Nephron progenitor cell (in vitro differentiated cells): ENCODE data around the gene CYTIP.

Experiments
- DNase-seq: peaks from one replicate; pipeline ENCODE4 v3.0.0; 2021
- H3K27ac Mint-ChIP-seq: 2 replicates; pipeline ENCODE4 v1.8.0; 2021; ENCODE audit warnings: mild to moderate bottlenecking, moderate library complexity, mixed read lengths
- H3K27me3 Mint-ChIP-seq: 2 replicates; pipeline ENCODE4 v1.8.0; 2021; ENCODE audit warnings: mild to moderate bottlenecking, low read depth, mixed read lengths; ENCODE audit not compliant: poor library complexity
- H3K36me3 Mint-ChIP-seq: 2 replicates; pipeline ENCODE4 v1.8.0; 2021; ENCODE audit warnings: low read depth, mixed read lengths
- H3K4me1 Mint-ChIP-seq: 2 replicates; pipeline ENCODE4 v1.8.0; 2021; ENCODE audit warnings: mixed read lengths
- H3K4me3 Mint-ChIP-seq: 2 replicates; pipeline ENCODE4 v1.8.0; 2021; ENCODE audit warnings: mild to moderate bottlenecking, moderate library complexity, mixed read lengths
- H3K9me3 Mint-ChIP-seq: 2 replicates; pipeline ENCODE4 v1.8.0; 2021; ENCODE audit warnings: mild to moderate bottlenecking, moderate library complexity, mixed read lengths
- TF ChIP-seq, protein P1 (sequence below): fragments of 200-600 bp; sonication (generic); IDR thresholded peaks from 2 replicates; pipeline ENCODE4 v1.5.0; 2021; ENCODE audit warnings: antibody characterized with exemption

CYTIP gene

DNA sequence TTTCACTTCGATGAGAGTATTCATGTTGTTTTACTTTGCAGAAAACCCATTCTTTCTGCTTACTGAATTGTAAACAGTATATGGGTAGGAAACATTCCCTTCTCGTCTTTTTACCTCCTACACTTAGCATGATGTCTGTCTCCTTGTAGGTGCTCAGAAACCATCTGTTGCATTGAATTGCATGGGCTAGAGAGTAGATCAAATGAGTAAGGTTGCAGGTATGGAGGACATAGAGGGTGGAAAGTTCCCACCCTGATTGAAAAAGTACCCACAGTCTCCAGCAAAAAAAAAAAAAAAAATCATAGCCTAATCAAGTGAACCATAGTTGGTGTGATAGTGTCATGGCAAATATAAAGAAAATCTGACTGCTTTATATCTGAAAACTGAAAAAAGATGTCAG, 1.7 kb downstream of the CYTIP start:
- H3K27me3 Mint-ChIP-seq = no peaks in the 10 kb centered on the region
- H3K36me3 Mint-ChIP-seq = no peaks in the 10 kb centered on the region
- TF ChIP-seq, protein P1, sequence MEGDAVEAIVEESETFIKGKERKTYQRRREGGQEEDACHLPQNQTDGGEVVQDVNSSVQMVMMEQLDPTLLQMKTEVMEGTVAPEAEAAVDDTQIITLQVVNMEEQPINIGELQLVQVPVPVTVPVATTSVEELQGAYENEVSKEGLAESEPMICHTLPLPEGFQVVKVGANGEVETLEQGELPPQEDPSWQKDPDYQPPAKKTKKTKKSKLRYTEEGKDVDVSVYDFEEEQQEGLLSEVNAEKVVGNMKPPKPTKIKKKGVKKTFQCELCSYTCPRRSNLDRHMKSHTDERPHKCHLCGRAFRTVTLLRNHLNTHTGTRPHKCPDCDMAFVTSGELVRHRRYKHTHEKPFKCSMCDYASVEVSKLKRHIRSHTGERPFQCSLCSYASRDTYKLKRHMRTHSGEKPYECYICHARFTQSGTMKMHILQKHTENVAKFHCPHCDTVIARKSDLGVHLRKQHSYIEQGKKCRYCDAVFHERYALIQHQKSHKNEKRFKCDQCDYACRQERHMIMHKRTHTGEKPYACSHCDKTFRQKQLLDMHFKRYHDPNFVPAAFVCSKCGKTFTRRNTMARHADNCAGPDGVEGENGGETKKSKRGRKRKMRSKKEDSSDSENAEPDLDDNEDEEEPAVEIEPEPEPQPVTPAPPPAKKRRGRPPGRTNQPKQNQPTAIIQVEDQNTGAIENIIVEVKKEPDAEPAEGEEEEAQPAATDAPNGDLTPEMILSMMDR = no peak
- H3K27ac Mint-ChIP-seq = no peak overlapping the region
- no peak for DNase-seq
- no peaks in the 10 kb centered on the region for H3K9me3 Mint-ChIP-seq
- peaks cover 16% of the 10 kb centered on the region for H3K4me1 Mint-ChIP-seq
- no peak overlapping the region for H3K4me3 Mint-ChIP-seq

DNA sequence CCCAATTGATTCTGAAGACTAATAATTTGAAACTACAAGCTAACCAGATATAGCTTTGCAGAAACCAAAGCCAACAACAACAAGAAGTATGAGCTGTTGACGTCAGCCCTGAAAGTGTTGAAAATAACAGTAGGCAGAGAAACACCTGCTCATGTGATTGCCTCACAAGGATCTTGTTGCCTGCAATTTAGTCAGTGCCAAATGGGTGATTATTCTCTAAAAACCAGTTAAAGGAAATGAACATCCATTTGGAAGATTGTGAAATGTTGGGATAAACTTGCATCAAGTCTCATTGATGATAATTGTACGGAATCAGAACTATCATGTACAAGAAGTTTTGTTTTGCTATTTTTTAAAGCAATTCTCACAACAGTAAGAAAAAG, 2.8 kb downstream of the CYTIP start:
- no peak overlapping the region for H3K4me3 Mint-ChIP-seq
- TF ChIP-seq, protein P1 = no peak
- H3K27ac Mint-ChIP-seq = no peak overlapping the region
- H3K4me1 Mint-ChIP-seq = peaks cover 16% of the 10 kb centered on the region
- H3K9me3 Mint-ChIP-seq = no peaks in the 10 kb centered on the region
- DNase-seq = no peak
- no peaks in the 10 kb centered on the region for H3K36me3 Mint-ChIP-seq
- no peaks in the 10 kb centered on the region for H3K27me3 Mint-ChIP-seq

DNA sequence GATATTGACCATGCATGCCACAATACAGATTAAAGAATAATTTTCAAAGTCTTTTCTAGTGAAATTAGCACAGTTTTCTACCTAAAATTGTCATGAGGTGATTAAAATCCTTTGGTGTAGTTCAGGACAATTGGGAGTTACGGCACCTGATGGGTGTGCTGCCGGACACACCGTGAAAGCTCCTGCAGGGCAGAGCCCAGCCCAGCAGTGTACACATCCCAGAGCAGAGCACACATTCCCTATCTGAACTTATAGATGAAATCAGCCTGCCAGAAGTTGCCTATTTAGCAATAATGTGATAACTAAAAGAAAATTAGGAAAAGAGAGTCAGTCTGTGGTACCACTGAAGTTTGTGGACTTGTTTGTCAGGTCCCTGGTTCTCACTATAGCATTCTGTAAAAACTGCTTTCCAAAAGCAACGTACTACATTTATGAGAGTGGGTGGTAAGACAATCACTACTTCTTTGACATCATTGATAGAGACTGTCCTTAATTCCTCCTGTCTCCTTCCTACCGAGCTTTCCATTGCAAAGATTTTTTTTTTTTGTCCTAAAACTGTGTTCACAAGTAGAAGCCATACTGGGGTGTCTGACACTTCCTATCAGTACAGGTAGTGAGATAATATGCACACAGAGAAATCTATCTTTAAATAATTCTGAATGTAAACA, 3.4 kb downstream of the CYTIP start:
- Mint-ChIP-seq H3K9me3 (no peaks in the 10 kb centered on the region), H3K36me3 (no peaks in the 10 kb centered on the region), H3K4me3 (no peak overlapping the region), H3K27me3 (no peaks in the 10 kb centered on the region), H3K4me1 (peaks cover 16% of the 10 kb centered on the region), H3K27ac (no peak overlapping the region)
- TF ChIP-seq, protein P1 = no peak
- no peak for DNase-seq

DNA sequence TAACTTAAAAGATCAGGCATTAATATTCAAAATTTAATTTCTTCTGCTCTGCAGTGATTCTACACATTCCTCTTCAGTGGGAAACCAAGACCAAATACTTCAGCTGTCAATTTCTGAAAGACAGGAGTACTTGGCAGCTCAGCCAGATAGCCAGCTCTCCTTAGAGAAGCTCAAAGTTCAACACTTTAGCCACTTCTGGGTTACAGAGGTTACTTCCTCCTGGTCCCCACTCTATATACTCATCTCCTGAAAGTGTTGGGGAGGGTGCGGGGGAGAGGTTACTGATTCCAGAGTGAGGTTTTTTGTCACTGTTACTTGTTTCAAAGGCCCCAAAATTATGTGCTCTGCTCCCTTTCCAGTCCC, 4.1 kb downstream of the CYTIP start:
- DNase-seq = no peak
- Mint-ChIP-seq H3K9me3 (no peaks in the 10 kb centered on the region), H3K36me3 (no peaks in the 10 kb centered on the region), H3K4me3 (no peak overlapping the region), H3K27me3 (no peaks in the 10 kb centered on the region), H3K27ac (no peak overlapping the region), H3K4me1 (peaks cover 16% of the 10 kb centered on the region)
- TF ChIP-seq, protein P1 = no peak

DNA sequence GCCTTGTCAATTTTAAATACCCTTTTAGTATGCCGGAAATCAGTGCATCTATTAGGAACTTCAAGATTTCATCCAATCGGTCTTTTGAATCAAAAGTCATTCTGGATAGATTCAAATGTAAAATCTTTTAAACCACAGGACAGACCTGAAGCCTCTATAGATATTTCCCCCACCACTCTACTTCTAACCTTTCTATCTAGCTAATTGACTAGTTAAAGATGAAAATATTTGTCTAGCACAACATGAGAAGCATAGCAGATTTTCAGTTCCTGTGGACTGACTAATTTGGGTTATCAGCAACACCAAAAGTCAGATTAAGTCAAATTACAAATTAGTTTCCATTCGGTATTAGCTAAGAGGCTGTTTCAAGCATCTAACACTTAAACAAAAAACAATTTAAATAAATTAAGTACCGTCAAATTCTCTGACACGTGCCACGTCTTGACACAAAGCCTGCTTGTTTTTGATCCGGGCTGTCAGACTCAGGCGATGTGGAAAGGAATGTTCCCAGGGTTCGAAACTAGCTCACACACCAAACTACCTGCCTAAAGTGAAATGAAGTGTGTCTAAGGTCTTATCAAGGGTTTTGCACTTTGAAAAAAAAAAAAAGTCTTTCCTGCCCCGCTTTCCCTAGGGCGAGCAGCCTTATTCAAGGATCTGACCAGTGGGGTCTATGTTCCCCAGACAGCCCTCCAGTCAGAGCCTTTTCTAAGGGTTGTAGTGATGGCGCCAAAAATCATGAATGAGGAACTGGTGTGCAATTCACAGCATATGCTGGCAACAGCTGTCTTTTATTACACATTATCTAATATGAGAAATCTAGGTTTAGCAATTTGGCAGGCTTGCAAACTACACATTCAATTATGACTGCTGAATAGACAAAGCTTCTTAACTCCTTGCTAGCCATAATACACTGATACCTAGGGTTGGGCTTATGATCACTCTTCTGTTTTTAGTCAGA, 4.7 kb downstream of the CYTIP start:
- TF ChIP-seq, protein P1 = no peak
- H3K27me3 Mint-ChIP-seq = no peaks in the 10 kb centered on the region
- H3K9me3 Mint-ChIP-seq = no peaks in the 10 kb centered on the region
- H3K27ac Mint-ChIP-seq = no peak overlapping the region
- no peak overlapping the region for H3K4me3 Mint-ChIP-seq
- no peaks in the 10 kb centered on the region for H3K36me3 Mint-ChIP-seq
- H3K4me1 Mint-ChIP-seq = peaks cover 16% of the 10 kb centered on the region
- DNase-seq = no peak
